ENCODE measurements around the gene NTRK2. TPM values are rescaled to one million over a fixed set of nuclear protein-coding genes. Genes with fewer than 3 reads are reported as not detected.

The NTRK2 gene
- total RNA-seq, 2 experiments from 2014 or later: 1.8 TPM

- Mint-ChIP-seq H3K4me3 (no peak overlapping the region), H3K36me3 (ENCODE audit: low read depth) (no peaks in the 10 kb centered on the region), H3K9me3 (ENCODE audit: low read depth) (no peaks in the 10 kb centered on the region), H3K27ac (no peak overlapping the region), H3K27me3 (peaks cover 3% of the 10 kb centered on the region), H3K4me1 (no peaks in the 10 kb centered on the region)
- CTCF ChIA-PET: no interaction called here
- intact Hi-C loops (cut with DNase I, micrococcal nuclease): no loop called here
- no peak for ATAC-seq
- no peak for DNase-seq
- POLR2A ChIA-PET: no interaction called here
Measured at GRCh38 chr9:84939774-84940173, 270.2 kb downstream of the NTRK2 start.

GRCh38 chr9:84940294-84940693, 270.8 kb downstream of the NTRK2 start:
- ChIA-PET POLR2A (no interaction called here), CTCF (no interaction called here)
- intact Hi-C loops (cut with DNase I, micrococcal nuclease): no loop called here
- no peak for DNase-seq
- Mint-ChIP-seq H3K4me1 (no peaks in the 10 kb centered on the region), H3K36me3 (ENCODE audit: low read depth) (no peaks in the 10 kb centered on the region), H3K4me3 (no peak overlapping the region), H3K9me3 (ENCODE audit: low read depth) (no peaks in the 10 kb centered on the region), H3K27ac (no peak overlapping the region), H3K27me3 (peaks cover 5% of the 10 kb centered on the region)
- no peak for ATAC-seq

DNA sequence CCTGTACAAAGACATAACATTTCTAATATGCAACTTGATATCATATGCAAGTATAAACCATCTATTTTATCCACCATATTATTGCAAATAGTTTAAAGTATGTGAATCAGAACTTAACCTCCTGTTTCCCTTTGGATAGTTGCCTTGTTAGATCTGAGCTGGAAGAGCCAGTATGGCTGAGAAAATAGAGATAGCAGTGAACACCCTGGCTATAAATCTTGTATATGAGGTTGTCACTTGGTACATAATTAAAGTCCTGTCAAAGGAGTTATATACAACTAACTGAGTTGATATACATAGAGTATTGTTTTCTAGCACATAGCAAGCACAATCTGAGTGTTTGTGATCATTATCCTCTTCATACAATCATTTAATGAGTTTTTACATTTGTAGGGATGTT, 272.3 kb downstream of the NTRK2 start:
- DNase-seq (no peak), ATAC-seq (no peak)
- H3K4me1 Mint-ChIP-seq: no peaks in the 10 kb centered on the region
- no peak overlapping the region for H3K27ac Mint-ChIP-seq
- no peaks in the 10 kb centered on the region for H3K9me3 Mint-ChIP-seq (ENCODE audit: low read depth)
- CTCF ChIA-PET: no interaction called here
- peaks cover 5% of the 10 kb centered on the region for H3K27me3 Mint-ChIP-seq
- intact Hi-C loops (cut with DNase I, micrococcal nuclease): no loop called here
- no peak overlapping the region for H3K4me3 Mint-ChIP-seq
- POLR2A ChIA-PET: no interaction called here
- no peaks in the 10 kb centered on the region for H3K36me3 Mint-ChIP-seq (ENCODE audit: low read depth)

- H3K36me3 Mint-ChIP-seq (ENCODE audit: low read depth): no peaks in the 10 kb centered on the region
- H3K9me3 Mint-ChIP-seq (ENCODE audit: low read depth): no peaks in the 10 kb centered on the region
- ChIA-PET POLR2A (no interaction called here), CTCF (interaction anchor here (1.3 kb wide), 1 partner anchor 8 kb away, joined by 4 read pairs; no protein-coding TSS in a partner anchor)
- DNase-seq (no peak), ATAC-seq (no peak)
- no peak overlapping the region for H3K4me3 Mint-ChIP-seq
- no peak overlapping the region for H3K27ac Mint-ChIP-seq
- no peaks in the 10 kb centered on the region for H3K4me1 Mint-ChIP-seq
- intact Hi-C loops (cut with DNase I, micrococcal nuclease): no loop called here
- H3K27me3 Mint-ChIP-seq: peaks cover 4% of the 10 kb centered on the region
Measured at GRCh38 chr9:84943482-84944050, 274.0 kb downstream of the NTRK2 start.

- ChIA-PET CTCF (no interaction called here), POLR2A (no interaction called here)
- DNase-seq: no peak
- Mint-ChIP-seq H3K27ac (no peak overlapping the region), H3K4me1 (no peaks in the 10 kb centered on the region), H3K4me3 (no peak overlapping the region), H3K9me3 (ENCODE audit: low read depth) (no peaks in the 10 kb centered on the region), H3K36me3 (ENCODE audit: low read depth) (no peaks in the 10 kb centered on the region), H3K27me3 (peaks cover 7% of the 10 kb centered on the region)
- ATAC-seq: no peak
- intact Hi-C loops (cut with DNase I, micrococcal nuclease): no loop called here
Measured at GRCh38 chr9:84945878-84946538, 276.5 kb downstream of the NTRK2 start.

DNA sequence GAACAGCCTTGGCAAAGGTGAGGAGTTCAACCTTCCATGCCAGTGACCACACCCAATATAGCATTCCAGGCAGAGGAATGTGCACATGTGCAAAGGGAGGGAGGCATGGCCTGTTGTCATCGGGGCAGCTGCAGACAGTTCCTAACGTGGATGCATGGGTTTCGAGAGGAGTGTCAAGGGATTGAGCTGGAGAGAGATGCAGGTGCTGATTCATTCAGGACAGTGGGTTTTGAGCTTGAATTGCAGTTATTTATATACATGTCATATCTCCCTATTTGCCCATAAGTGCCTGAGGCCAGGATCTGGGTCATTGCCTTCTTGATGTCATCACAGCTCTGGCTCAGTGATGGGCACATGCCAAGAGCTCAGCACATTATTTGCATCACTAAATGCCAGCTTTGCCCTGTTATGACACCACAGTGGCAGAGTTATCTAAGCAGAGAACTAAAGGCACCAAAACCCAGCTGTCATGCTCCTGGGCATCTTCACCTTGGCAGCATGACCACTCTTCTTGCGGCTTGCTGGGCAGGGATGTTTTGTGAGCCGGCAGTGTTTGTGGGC, 278.0 kb downstream of the NTRK2 start:
- peaks cover 7% of the 10 kb centered on the region for H3K27me3 Mint-ChIP-seq
- ChIA-PET POLR2A (no interaction called here), CTCF (interaction anchor here (0.6 kb wide), 1 partner anchor 35 kb away, joined by 5 read pairs; no protein-coding TSS in a partner anchor)
- no peak for DNase-seq
- intact Hi-C loops (cut with DNase I, micrococcal nuclease): no loop called here
- H3K36me3 Mint-ChIP-seq (ENCODE audit: low read depth): no peaks in the 10 kb centered on the region
- no peak for ATAC-seq
- H3K9me3 Mint-ChIP-seq (ENCODE audit: low read depth): no peaks in the 10 kb centered on the region
- no peak overlapping the region for H3K27ac Mint-ChIP-seq
- no peaks in the 10 kb centered on the region for H3K4me1 Mint-ChIP-seq
- H3K4me3 Mint-ChIP-seq: no peak overlapping the region

GRCh38 chr9:84949258-84949657, 279.7 kb downstream of the NTRK2 start:
- POLR2A ChIA-PET: no interaction called here
- CTCF ChIA-PET: no interaction called here
- H3K9me3 Mint-ChIP-seq (ENCODE audit: low read depth): no peaks in the 10 kb centered on the region
- no peaks in the 10 kb centered on the region for H3K4me1 Mint-ChIP-seq
- H3K27me3 Mint-ChIP-seq: peaks cover 11% of the 10 kb centered on the region
- H3K27ac Mint-ChIP-seq: no peak overlapping the region
- no peaks in the 10 kb centered on the region for H3K36me3 Mint-ChIP-seq (ENCODE audit: low read depth)
- intact Hi-C loops (cut with DNase I, micrococcal nuclease): no loop called here
- no peak for DNase-seq
- no peak for ATAC-seq
- H3K4me3 Mint-ChIP-seq: no peak overlapping the region

DNA sequence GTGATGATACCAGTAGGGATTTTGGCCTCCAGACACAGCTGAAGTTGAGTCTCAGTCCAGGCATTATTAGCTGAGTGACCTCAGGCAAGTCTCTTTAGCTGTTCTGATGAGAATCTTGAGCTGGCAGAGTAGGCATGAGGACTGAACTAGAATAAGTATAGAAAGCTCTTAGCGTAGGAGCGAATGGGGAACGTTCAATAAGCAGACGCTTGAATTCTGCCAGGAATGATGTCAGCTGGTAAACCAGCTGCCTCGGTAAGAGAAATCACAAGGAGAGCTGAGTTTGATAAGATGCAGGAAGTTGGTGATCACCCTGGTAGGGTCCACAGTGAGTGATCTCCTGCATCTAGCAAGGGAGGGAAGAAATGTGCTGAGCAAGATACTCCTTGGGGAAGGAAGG, 280.4 kb downstream of the NTRK2 start:
- intact Hi-C loops (cut with DNase I, micrococcal nuclease): loop anchor here (5.0 to 10.0 kb wide), 2 partner anchors 253 to 285 kb away; partner anchors contain the start of gene NTRK2 (in 1 of the 2)

DNA sequence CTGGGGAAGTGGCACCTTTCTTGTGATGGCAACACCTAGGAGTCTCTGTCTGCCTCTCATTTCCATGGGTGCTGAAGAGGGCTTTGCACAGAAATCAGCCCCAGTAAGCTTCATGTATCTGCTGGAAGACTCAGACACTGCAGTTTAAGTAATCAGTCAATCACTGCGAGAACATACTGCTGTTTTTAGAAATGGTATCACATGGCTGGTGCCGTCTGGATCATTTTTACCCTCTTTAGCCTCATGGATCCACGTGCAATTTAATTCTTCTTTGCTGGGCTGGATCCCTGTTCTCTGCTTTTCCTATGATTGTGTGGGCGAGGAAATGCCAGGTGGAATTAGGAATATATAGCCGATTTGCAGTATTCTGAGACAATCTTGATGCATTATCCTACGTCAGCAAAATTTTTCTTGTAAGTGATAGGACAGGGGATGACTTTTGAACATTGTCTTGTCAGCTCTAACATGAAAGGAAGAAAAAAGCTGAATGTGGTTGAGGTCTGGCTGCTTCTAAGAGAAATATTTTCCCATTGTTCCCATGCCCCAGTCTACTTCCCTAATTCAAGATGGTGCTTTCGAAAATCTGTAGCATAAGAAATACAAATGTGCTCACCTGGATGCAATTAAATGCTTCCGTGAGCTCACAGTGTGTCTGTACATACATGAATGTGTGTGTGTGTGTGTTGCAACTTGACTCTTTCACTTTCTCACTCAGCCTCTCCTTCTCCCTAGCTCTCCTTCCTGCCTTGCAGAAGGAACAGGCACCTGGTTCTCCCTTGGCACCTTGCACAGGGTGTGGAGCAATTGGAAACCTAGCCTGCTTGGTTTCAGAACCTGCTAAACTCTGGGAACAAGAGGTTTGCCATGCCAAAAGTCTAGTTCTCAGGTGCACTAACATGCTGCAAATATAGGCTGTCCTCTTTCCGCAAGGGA, 281.6 kb downstream of the NTRK2 start:
- DNase-seq (no peak), ATAC-seq (no peak)
- Mint-ChIP-seq H3K36me3 (ENCODE audit: low read depth) (no peaks in the 10 kb centered on the region), H3K27me3 (peaks cover 16% of the 10 kb centered on the region), H3K9me3 (ENCODE audit: low read depth) (no peaks in the 10 kb centered on the region), H3K4me3 (no peak overlapping the region), H3K27ac (no peak overlapping the region), H3K4me1 (no peaks in the 10 kb centered on the region)
- ChIA-PET CTCF (interaction anchor here (1.8 kb wide), 1 partner anchor 8 kb away, joined by 4 read pairs; no protein-coding TSS in a partner anchor), POLR2A (interaction anchor here (0.5 kb wide), 1 partner anchor 14 kb away, joined by 3 read pairs; no protein-coding TSS in a partner anchor)
- intact Hi-C loops (cut with DNase I, micrococcal nuclease): loop anchor here (5.0 to 10.0 kb wide), 2 partner anchors 254 to 286 kb away; partner anchors contain the start of gene NTRK2 (in 1 of the 2)

More for the DNA sequence above, 280.4 kb downstream of the NTRK2 start:
- H3K36me3 Mint-ChIP-seq (ENCODE audit: low read depth): no peaks in the 10 kb centered on the region
- no peak overlapping the region for H3K4me3 Mint-ChIP-seq
- H3K27me3 Mint-ChIP-seq: peaks cover 14% of the 10 kb centered on the region
- no peak for ATAC-seq
- ChIA-PET POLR2A (interaction anchor here (0.7 kb wide), 1 partner anchor 23 kb away, joined by 5 read pairs; no protein-coding TSS in a partner anchor), CTCF (no interaction called here)
- no peak overlapping the region for H3K27ac Mint-ChIP-seq
- no peaks in the 10 kb centered on the region for H3K4me1 Mint-ChIP-seq
- H3K9me3 Mint-ChIP-seq (ENCODE audit: low read depth): no peaks in the 10 kb centered on the region
- DNase-seq: no peak

- H3K36me3 Mint-ChIP-seq (ENCODE audit: low read depth): no peaks in the 10 kb centered on the region
- intact Hi-C loops (cut with DNase I, micrococcal nuclease): loop anchor here (5.0 to 10.0 kb wide), 2 partner anchors 256 to 289 kb away; partner anchors contain the start of gene NTRK2 (in 1 of the 2)
- H3K27ac Mint-ChIP-seq: no peak overlapping the region
- no peak overlapping the region for H3K4me3 Mint-ChIP-seq
- H3K27me3 Mint-ChIP-seq: peaks cover 18% of the 10 kb centered on the region
- no peaks in the 10 kb centered on the region for H3K4me1 Mint-ChIP-seq
- ChIA-PET CTCF (interaction anchor here (1.0 kb wide), 1 partner anchor 258 kb away, joined by 3 read pairs; no protein-coding TSS in a partner anchor), POLR2A (no interaction called here)
- no peaks in the 10 kb centered on the region for H3K9me3 Mint-ChIP-seq (ENCODE audit: low read depth)
- DNase-seq (no peak), ATAC-seq (no peak)
Measured at GRCh38 chr9:84953252-84953773, 283.8 kb downstream of the NTRK2 start.
